ENCODE data around the gene NRG2. TPM values are rescaled to one million over a fixed set of nuclear protein-coding genes. Genes with fewer than 3 reads are reported as not detected.

NRG2 gene
- total RNA-seq, 4 donors from 2014 or later = 0.66 to 4.9 (median 2.5) TPM

- TF ChIP-seq CTCF (IDR thresholded peaks at IDR 0.05) = no peak
- no peak for TF ChIP-seq POLR2A (IDR thresholded peaks at IDR 0.05)
- 72 to 75% methylated on average over 1 of the region's 1 CpG for WGBS, 2 donors
- Histone ChIP-seq H3K4me1 (no peaks in the 10 kb centered on the region), H3K4me3 (no peak overlapping the region), H3K27ac (no peak overlapping the region), H3K36me3 (no peaks in the 10 kb centered on the region), H3K27me3 (peaks cover 0 to 67% (median 2%) of the 10 kb centered on the region in 4 donors), H3K9me3 (no peaks in the 10 kb centered on the region)
- intact Hi-C loops (cut with DNase I) = loop anchor here (10.0 kb wide), 1 partner anchor 276 kb away; no protein-coding TSS in a partner anchor
- DNase-seq = no peak
Observed at GRCh38 chr5:140060816-140061215, 17.7 kb upstream of the NRG2 start.

DNA sequence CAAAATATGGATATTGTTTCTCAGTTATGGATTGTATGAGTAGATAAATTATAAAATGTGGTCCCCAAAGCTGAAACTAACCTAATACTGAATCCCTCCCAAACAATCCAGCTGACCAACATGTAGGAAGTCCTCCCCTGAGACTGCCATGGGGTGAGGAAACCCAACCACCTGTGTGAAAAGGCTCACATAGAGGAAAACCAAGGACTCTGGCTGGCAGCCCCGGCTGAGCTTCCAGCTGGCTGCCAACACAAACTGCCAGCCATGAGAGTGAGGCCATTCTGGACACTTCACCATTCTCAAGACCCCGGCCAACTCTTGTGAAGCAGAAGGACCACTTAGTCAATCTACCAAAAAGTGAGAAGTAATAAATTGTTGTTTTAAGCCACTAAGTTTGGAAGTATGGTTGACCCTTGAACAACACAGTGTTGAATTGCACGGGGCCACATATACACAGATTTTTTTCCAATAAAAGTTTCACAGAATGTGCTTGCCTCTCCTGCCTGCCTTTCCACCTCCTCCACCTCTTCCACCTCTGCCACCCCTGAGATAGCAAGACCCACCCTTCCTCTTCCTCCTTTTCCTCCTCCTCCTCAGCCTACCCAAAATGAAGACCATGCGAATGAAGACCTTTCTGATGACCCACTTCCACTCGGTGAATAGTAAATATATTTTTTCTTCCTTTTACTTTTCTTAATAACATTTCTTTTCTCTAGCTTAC lies 15.3 kb upstream of the NRG2 start:
- TF ChIP-seq POLR2A (IDR thresholded peaks at IDR 0.05) = no peak
- TF ChIP-seq CTCF (IDR thresholded peaks at IDR 0.05) = no peak
- Histone ChIP-seq H3K4me3 (no peak overlapping the region), H3K4me1 (no peaks in the 10 kb centered on the region), H3K9me3 (no peaks in the 10 kb centered on the region), H3K36me3 (no peaks in the 10 kb centered on the region), H3K27me3 (peaks cover 0 to 68% (median 2%) of the 10 kb centered on the region in 4 donors), H3K27ac (no peak overlapping the region)
- DNase-seq = no peak
- intact Hi-C loops (cut with DNase I) = no loop called here
- WGBS, 2 donors = 82 to 84% methylated on average over 5 of the region's 5 CpGs

- Histone ChIP-seq H3K4me1 (no peaks in the 10 kb centered on the region), H3K27ac (no peak overlapping the region), H3K9me3 (no peaks in the 10 kb centered on the region), H3K4me3 (no peak overlapping the region), H3K27me3 (peaks cover 0 to 55% (median 0%) of the 10 kb centered on the region in 4 donors), H3K36me3 (no peaks in the 10 kb centered on the region)
- intact Hi-C loops (cut with DNase I) = no loop called here
- DNase-seq = no peak
- TF ChIP-seq POLR2A (IDR thresholded peaks at IDR 0.05) (no peak), CTCF (IDR thresholded peaks at IDR 0.05) (no peak)
- 100% methylated on average over 1 of the region's 1 CpG for WGBS, 2 donors
Observed at GRCh38 chr5:140056880-140057279, 13.8 kb upstream of the NRG2 start.

- intact Hi-C loops (cut with DNase I) = no loop called here
- 43 to 55% methylated on average over 3 of the region's 3 CpGs for WGBS, 2 donors
- no peaks in the 10 kb centered on the region for H3K9me3 ChIP-seq
- H3K4me3 ChIP-seq = no peak overlapping the region
- no peak for DNase-seq
- peaks cover 0 to 39% (median 0%) of the 10 kb centered on the region in 4 donors for H3K27me3 ChIP-seq
- H3K36me3 ChIP-seq = no peaks in the 10 kb centered on the region
- H3K4me1 ChIP-seq = no peaks in the 10 kb centered on the region
- no peak for TF ChIP-seq CTCF (IDR thresholded peaks at IDR 0.05)
- TF ChIP-seq POLR2A (IDR thresholded peaks at IDR 0.05) = no peak
- H3K27ac ChIP-seq = no peak overlapping the region
Observed at GRCh38 chr5:140055152-140055551, 12.1 kb upstream of the NRG2 start.

GRCh38 chr5:140054086-140054689 lies 11.1 kb upstream of the NRG2 start:
- no peak for DNase-seq
- 85 to 90% methylated on average over 1 of the region's 1 CpG for WGBS, 2 donors
- Histone ChIP-seq H3K27me3 (peaks cover 0 to 34% (median 0%) of the 10 kb centered on the region in 4 donors), H3K4me1 (no peaks in the 10 kb centered on the region), H3K9me3 (no peaks in the 10 kb centered on the region), H3K4me3 (no peak overlapping the region), H3K27ac (no peak overlapping the region), H3K36me3 (no peaks in the 10 kb centered on the region)
- no peak for TF ChIP-seq CTCF (IDR thresholded peaks at IDR 0.05)
- TF ChIP-seq POLR2A (IDR thresholded peaks at IDR 0.05) = no peak
- intact Hi-C loops (cut with DNase I) = no loop called here

Measured in esophagus squamous epithelium (tissue), 5 donors.